ENCODE measurements around the gene MAPK6.

Gene MAPK6

GRCh38 chr15:52003710-52004109 is 15.3 kb upstream of the MAPK6 start:
- no peak overlapping the region for H2BK5ac ChIP-seq (ENCODE audit: low read depth, low read length, poor library complexity)
- no peaks in the 10 kb centered on the region for H3K36me3 ChIP-seq (ENCODE audit: control insufficient read depth in 1 of 2, insufficient read depth in 2 of 2, low read length in 2 of 2)
- H4K91ac ChIP-seq (ENCODE audit: low read depth, low read length) = no peak overlapping the region
- no peak overlapping the region for H2AK5ac ChIP-seq (ENCODE audit: low read length)
- no peak overlapping the region for H3K23ac ChIP-seq (ENCODE audit: low read length)
- no peaks in the 10 kb centered on the region for H3K79me2 ChIP-seq (ENCODE audit: control insufficient read depth, insufficient read depth, low read length, poor library complexity)
- no peak overlapping the region for H3K4me3 ChIP-seq (ENCODE audit: low read depth, low read length)
- H4K8ac ChIP-seq (ENCODE audit: low read depth, low read length) = no peak overlapping the region
- no peak overlapping the region for H3K9ac ChIP-seq (ENCODE audit: low read length)
- no peak overlapping the region for H3K27ac ChIP-seq (ENCODE audit: low read depth, low read length)
- no peak overlapping the region for H4K12ac ChIP-seq (ENCODE audit: low read depth, low read length)
- H2BK12ac ChIP-seq (ENCODE audit: low read length) = no peak overlapping the region
- DNase-seq = peak in 1 of 2 donors; percentile 62
- peaks cover 2% of the 10 kb centered on the region in 2 experiments for H3K4me1 ChIP-seq (ENCODE audit: control insufficient read depth in 1 of 2, insufficient read depth in 2 of 2, low read length in 2 of 2)
- no peak overlapping the region for H3K4ac ChIP-seq (ENCODE audit: low read depth, low read length)
- no peaks in the 10 kb centered on the region for H3K9me3 ChIP-seq (ENCODE audit: insufficient read depth, low read depth, low read length)
- H3K18ac ChIP-seq (ENCODE audit: low read length) = no peak overlapping the region
- no peaks in the 10 kb centered on the region for H3K27me3 ChIP-seq (ENCODE audit: insufficient read depth, low read length)
- no peak overlapping the region for H2BK120ac ChIP-seq (ENCODE audit: insufficient read depth, low read length, poor library complexity)
- no peak overlapping the region for H3K14ac ChIP-seq (ENCODE audit: low read length)
- no peak overlapping the region for H3K4me2 ChIP-seq (ENCODE audit: low read length)
- no CpG with 5 or more reads among the region's 1 CpG for WGBS (ENCODE audit: extremely low coverage, insufficient coverage, insufficient read length)
- no peak overlapping the region for H2AFZ ChIP-seq (ENCODE audit: insufficient read depth, low read length, poor library complexity)
- no peaks in the 10 kb centered on the region for H3K79me1 ChIP-seq (ENCODE audit: low read length)

DNA sequence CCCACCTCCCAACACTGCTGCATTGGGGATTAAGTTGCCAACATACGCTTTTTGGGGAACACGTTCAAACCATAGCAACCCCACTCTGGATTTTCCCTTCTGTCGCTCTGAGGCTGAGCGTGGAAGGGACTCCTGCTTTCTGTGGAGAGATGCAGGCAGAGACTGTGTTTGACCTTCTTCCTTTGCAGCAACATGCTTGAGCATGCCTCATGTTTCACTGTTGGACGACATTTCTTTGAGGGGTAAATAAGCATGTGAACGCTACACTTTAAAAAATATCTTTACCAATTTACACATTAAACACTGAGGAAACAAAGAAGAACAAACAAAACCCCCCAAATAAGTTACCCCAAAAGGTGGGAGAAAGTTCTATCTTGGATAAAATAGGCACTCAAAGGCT is 14.2 kb upstream of the MAPK6 start:
- Histone ChIP-seq H4K12ac (ENCODE audit: low read depth, low read length) (no peak overlapping the region), H3K27me3 (ENCODE audit: insufficient read depth, low read length) (no peaks in the 10 kb centered on the region), H3K23ac (ENCODE audit: low read length) (no peak overlapping the region), H3K4me1 (ENCODE audit: control insufficient read depth in 1 of 2, insufficient read depth in 2 of 2, low read length in 2 of 2) (peaks cover 2% of the 10 kb centered on the region in 2 experiments), H3K14ac (ENCODE audit: low read length) (no peak overlapping the region), H3K27ac (ENCODE audit: low read depth, low read length) (no peak overlapping the region), H4K8ac (ENCODE audit: low read depth, low read length) (no peak overlapping the region), H2AFZ (ENCODE audit: insufficient read depth, low read length, poor library complexity) (no peak overlapping the region), H2BK5ac (ENCODE audit: low read depth, low read length, poor library complexity) (no peak overlapping the region), H3K36me3 (ENCODE audit: control insufficient read depth in 1 of 2, insufficient read depth in 2 of 2, low read length in 2 of 2) (no peaks in the 10 kb centered on the region), H3K79me1 (ENCODE audit: low read length) (no peaks in the 10 kb centered on the region), H3K4me2 (ENCODE audit: low read length) (no peak overlapping the region), H3K9me3 (ENCODE audit: insufficient read depth, low read depth, low read length) (no peaks in the 10 kb centered on the region), H4K91ac (ENCODE audit: low read depth, low read length) (no peak overlapping the region), H3K4me3 (ENCODE audit: low read depth, low read length) (no peak overlapping the region), H3K18ac (ENCODE audit: low read length) (no peak overlapping the region), H3K4ac (ENCODE audit: low read depth, low read length) (no peak overlapping the region), H3K9ac (ENCODE audit: low read length) (no peak overlapping the region), H2BK12ac (ENCODE audit: low read length) (no peak overlapping the region), H3K79me2 (ENCODE audit: control insufficient read depth, insufficient read depth, low read length, poor library complexity) (no peaks in the 10 kb centered on the region), H2AK5ac (ENCODE audit: low read length) (no peak overlapping the region), H2BK120ac (ENCODE audit: insufficient read depth, low read length, poor library complexity) (no peak overlapping the region)
- DNase-seq = no peak
- WGBS (ENCODE audit: extremely low coverage, insufficient coverage, insufficient read length) = no CpG with 5 or more reads among the region's 6 CpGs

DNA sequence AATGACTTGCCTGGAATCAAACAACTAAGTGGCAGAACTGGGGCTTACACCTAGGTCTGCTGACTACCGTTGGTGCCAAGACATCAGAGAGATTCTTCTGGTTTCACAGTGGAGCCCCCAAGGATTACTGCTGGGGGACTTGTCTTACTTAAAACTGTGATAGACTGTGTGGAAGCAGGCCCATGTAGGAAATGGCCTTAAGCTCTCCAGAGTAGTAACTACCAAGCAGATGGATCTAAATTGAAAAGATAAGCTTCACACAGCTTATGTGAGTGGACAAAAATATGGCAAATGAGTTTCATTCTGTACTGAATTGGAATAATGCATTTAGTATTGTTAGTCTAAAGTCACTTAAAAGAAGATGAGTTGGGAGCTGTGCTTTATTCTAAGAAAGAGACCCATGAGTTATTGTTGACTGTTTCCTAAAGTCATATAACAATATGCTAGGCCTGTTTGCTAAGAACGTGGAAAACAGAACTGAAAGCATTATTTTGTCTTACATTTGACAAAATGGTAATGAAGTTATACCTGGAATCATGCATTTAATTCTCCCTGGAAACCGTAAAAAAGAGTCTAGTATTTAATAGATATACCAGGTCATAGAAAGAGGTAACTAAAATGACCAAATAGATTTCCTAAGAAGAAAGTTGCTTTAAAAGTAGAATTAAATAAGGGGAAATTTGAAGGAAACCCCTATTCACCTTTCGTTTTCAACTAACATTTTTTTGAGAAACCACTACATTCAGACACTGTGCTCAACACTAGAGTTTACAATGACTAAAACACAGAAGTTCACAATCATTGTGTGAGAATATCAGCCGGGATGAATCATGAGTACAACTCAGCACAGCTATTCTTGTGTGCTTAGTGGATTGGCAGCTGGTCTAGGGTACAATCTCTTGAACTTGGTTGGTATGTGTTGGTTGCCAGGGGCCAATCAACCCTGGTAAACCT is 13.0 kb upstream of the MAPK6 start:
- Histone ChIP-seq H4K8ac (ENCODE audit: low read depth, low read length) (no peak overlapping the region), H3K14ac (ENCODE audit: low read length) (no peak overlapping the region), H3K27ac (ENCODE audit: low read depth, low read length) (no peak overlapping the region)

GRCh38 chr15:52006702-52007340 is 12.2 kb upstream of the MAPK6 start:
- Histone ChIP-seq H3K9ac (ENCODE audit: low read length) (no peak overlapping the region), H4K8ac (ENCODE audit: low read depth, low read length) (peak overlapping the region; percentile 9)
- no CpG with 5 or more reads among the region's 3 CpGs for WGBS (ENCODE audit: extremely low coverage, insufficient coverage, insufficient read length)

More for the DNA sequence above, 13.0 kb upstream of the MAPK6 start:
- Histone ChIP-seq H2BK120ac (ENCODE audit: insufficient read depth, low read length, poor library complexity) (no peak overlapping the region), H3K27me3 (ENCODE audit: insufficient read depth, low read length) (no peaks in the 10 kb centered on the region), H3K9ac (ENCODE audit: low read length) (no peak overlapping the region), H3K79me1 (ENCODE audit: low read length) (no peaks in the 10 kb centered on the region), H3K23ac (ENCODE audit: low read length) (no peak overlapping the region), H3K4ac (ENCODE audit: low read depth, low read length) (no peak overlapping the region), H2AK5ac (ENCODE audit: low read length) (no peak overlapping the region), H3K9me3 (ENCODE audit: insufficient read depth, low read depth, low read length) (no peaks in the 10 kb centered on the region), H3K4me2 (ENCODE audit: low read length) (no peak overlapping the region), H2BK5ac (ENCODE audit: low read depth, low read length, poor library complexity) (no peak overlapping the region), H3K4me1 (ENCODE audit: control insufficient read depth in 1 of 2, insufficient read depth in 2 of 2, low read length in 2 of 2) (peaks cover 2% of the 10 kb centered on the region in 2 experiments), H4K91ac (ENCODE audit: low read depth, low read length) (no peak overlapping the region), H3K79me2 (ENCODE audit: control insufficient read depth, insufficient read depth, low read length, poor library complexity) (no peaks in the 10 kb centered on the region), H3K18ac (ENCODE audit: low read length) (no peak overlapping the region), H2AFZ (ENCODE audit: insufficient read depth, low read length, poor library complexity) (no peak overlapping the region), H4K12ac (ENCODE audit: low read depth, low read length) (no peak overlapping the region), H3K36me3 (ENCODE audit: control insufficient read depth in 1 of 2, insufficient read depth in 2 of 2, low read length in 2 of 2) (no peaks in the 10 kb centered on the region), H3K4me3 (ENCODE audit: low read depth, low read length) (no peak overlapping the region), H2BK12ac (ENCODE audit: low read length) (no peak overlapping the region)
- no peak for DNase-seq
- no CpG with 5 or more reads among the region's 5 CpGs for WGBS (ENCODE audit: extremely low coverage, insufficient coverage, insufficient read length)

More at GRCh38 chr15:52006702-52007340, 12.2 kb upstream of the MAPK6 start:
- peaks cover 2% of the 10 kb centered on the region in 2 experiments for H3K4me1 ChIP-seq (ENCODE audit: control insufficient read depth in 1 of 2, insufficient read depth in 2 of 2, low read length in 2 of 2)
- H3K9me3 ChIP-seq (ENCODE audit: insufficient read depth, low read depth, low read length) = no peaks in the 10 kb centered on the region
- H3K18ac ChIP-seq (ENCODE audit: low read length) = no peak overlapping the region
- H3K27ac ChIP-seq (ENCODE audit: low read depth, low read length) = no peak overlapping the region
- no peaks in the 10 kb centered on the region for H3K36me3 ChIP-seq (ENCODE audit: control insufficient read depth in 1 of 2, insufficient read depth in 2 of 2, low read length in 2 of 2)
- no peak overlapping the region for H2BK5ac ChIP-seq (ENCODE audit: low read depth, low read length, poor library complexity)
- H3K79me2 ChIP-seq (ENCODE audit: control insufficient read depth, insufficient read depth, low read length, poor library complexity) = no peaks in the 10 kb centered on the region
- H3K14ac ChIP-seq (ENCODE audit: low read length) = no peak overlapping the region
- no peak overlapping the region for H4K12ac ChIP-seq (ENCODE audit: low read depth, low read length)
- no peak overlapping the region for H2AK5ac ChIP-seq (ENCODE audit: low read length)
- no peaks in the 10 kb centered on the region for H3K27me3 ChIP-seq (ENCODE audit: insufficient read depth, low read length)
- H2BK120ac ChIP-seq (ENCODE audit: insufficient read depth, low read length, poor library complexity) = peak overlapping the region; percentile 11
- no peak overlapping the region for H3K4me2 ChIP-seq (ENCODE audit: low read length)
- no peak for DNase-seq
- no peak overlapping the region for H3K4ac ChIP-seq (ENCODE audit: low read depth, low read length)
- no peak overlapping the region for H3K4me3 ChIP-seq (ENCODE audit: low read depth, low read length)
- H3K79me1 ChIP-seq (ENCODE audit: low read length) = no peaks in the 10 kb centered on the region
- H3K23ac ChIP-seq (ENCODE audit: low read length) = no peak overlapping the region
- no peak overlapping the region for H2AFZ ChIP-seq (ENCODE audit: insufficient read depth, low read length, poor library complexity)
- no peak overlapping the region for H4K91ac ChIP-seq (ENCODE audit: low read depth, low read length)
- H2BK12ac ChIP-seq (ENCODE audit: low read length) = no peak overlapping the region

Data from trophoblast cell (in vitro differentiated cells and primary cell).